Upper lobe of left lung (tissue), 6 donors: ENCODE measurements around the gene HGF. TPM values are rescaled to one million over a fixed set of nuclear protein-coding genes. Genes with fewer than 3 reads are reported as not detected.

Experiments
- ATAC-seq, 2 donors: fragments of 200-7000 bp; cut with Tn5 transposase; one replicate each; pipeline ENCODE4 v1.9.1; 2022; ENCODE audit warnings: mild to moderate bottlenecking in 2 of 2, moderate library complexity in 2 of 2; ENCODE audit not compliant: low FRiP score in 2 of 2
- DNase-seq, 2 donors: peaks; one replicate each; pipeline ENCODE4 v3.0.0-alpha.2; 2019 to 2020
- H3K27ac ChIP-seq, 4 donors: fragments of 200-600 bp; sonication (generic); one replicate each; pipeline ENCODE4 v1.5.1; 2016 to 2019
- H3K27me3 ChIP-seq, 4 donors: fragments of 200-600 bp; sonication (generic); one replicate each; pipeline ENCODE4 v1.5.1; 2017 to 2019
- H3K36me3 ChIP-seq, 4 donors: fragments of 200-600 bp; sonication (generic); one replicate each; pipeline ENCODE4 v1.5.1; 2016 to 2019
- H3K4me1 ChIP-seq, 4 donors: fragments of 200-600 bp; sonication (generic); one replicate each; pipeline ENCODE4 v1.5.1; 2018 to 2019
- H3K4me3 ChIP-seq, 4 donors: fragments of 200-600 bp; sonication (generic); one replicate each; pipeline ENCODE4 v1.5.1; 2017 to 2019; ENCODE audit warnings: mild to moderate bottlenecking in 2 of 4, moderate library complexity in 1 of 4
- H3K9me3 ChIP-seq, 4 donors: fragments of 200-600 bp; sonication (generic); one replicate each; pipeline ENCODE4 v1.5.1; 2018 to 2019
- CTCF ChIP-seq, 6 experiments: fragments of 450-650 bp in 4 of 6; fragments of 200-600 bp in 2 of 6; sonication (generic) in 2 of 6; IDR thresholded peaks; one replicate each; pipeline ENCODE4 v1.5.1; 2016 to 2019; ENCODE audit warnings: antibody characterized with exemption in 6 of 6
- EP300 ChIP-seq, 4 donors: sonication (generic); formaldehyde crosslinking; IDR thresholded peaks; one replicate each; pipeline ENCODE4 v1.5.1; 2017; ENCODE audit warnings: antibody characterized with exemption in 4 of 4, control low read depth in 2 of 4
- POLR2A ChIP-seq, 4 donors: fragments of 450-650 bp; IDR thresholded peaks; one replicate each; pipeline ENCODE4 v1.5.1; 2016 to 2017; ENCODE audit warnings: antibody characterized with exemption in 4 of 4, mild to moderate bottlenecking in 2 of 4
- POLR2AphosphoS5 ChIP-seq, 2 donors: sonication (generic); formaldehyde crosslinking; IDR thresholded peaks; one replicate each; pipeline ENCODE4 v1.5.1; 2017; ENCODE audit warnings: antibody characterized with exemption in 2 of 2
- WGBS, 2 donors: methylation state at CpG; one replicate each; pipeline ENCODE4 v1.1.5; 2017 to 2018; 5-methylcytosine and 5-hydroxymethylcytosine counted together
- total RNA-seq, 6 donors: library from RNA; depleted of rRNA in 4 of 6; stranded (reverse); fragments of >200 nt in 4 of 6; gene quantifications; one replicate each; pipeline versions ENCODE4 v1.1.0 to v1.2.1, GENCODE V29; 2016 to 2021
- donor health status: DM: no; HTN: no; CAD: no; lungs with moderate emphysema.
- donor health status: DM: no; HTN: yes; CAD: no; lungs with severe emphysema.

The HGF gene
- total RNA-seq, 6 donors from 2014 or later = 8.2 to 23.1 (median 8.9) TPM

- TF ChIP-seq EP300 (IDR thresholded peaks at IDR 0.05) (no peak), CTCF (IDR thresholded peaks at IDR 0.05) (no peak), POLR2A (IDR thresholded peaks at IDR 0.05) (no peak), POLR2AphosphoS5 (IDR thresholded peaks at IDR 0.05) (no peak)
- ATAC-seq (no peak), DNase-seq (no peak)
- Histone ChIP-seq H3K9me3 (no peaks in the 10 kb centered on the region), H3K36me3 (no peaks in the 10 kb centered on the region), H3K4me3 (no peak overlapping the region), H3K27ac (no peak overlapping the region), H3K27me3 (no peaks in the 10 kb centered on the region), H3K4me1 (no peaks in the 10 kb centered on the region)
- WGBS, 2 donors = 64 to 74% methylated on average over 1 of the region's 1 CpG
Observed at GRCh38 chr7:81666209-81666608, 103.6 kb downstream of the HGF start.

- 88 to 94% methylated on average over 3 of the region's 3 CpGs for WGBS, 2 donors
- Histone ChIP-seq H3K4me1 (no peaks in the 10 kb centered on the region), H3K4me3 (no peak overlapping the region), H3K36me3 (no peaks in the 10 kb centered on the region), H3K27me3 (no peaks in the 10 kb centered on the region), H3K9me3 (no peaks in the 10 kb centered on the region), H3K27ac (no peak overlapping the region)
- TF ChIP-seq POLR2AphosphoS5 (IDR thresholded peaks at IDR 0.05) = no peak
- DNase-seq (no peak), ATAC-seq (no peak)
Observed at GRCh38 chr7:81665236-81665635, 104.6 kb downstream of the HGF start.

- no peak for DNase-seq
- Histone ChIP-seq H3K27me3 (no peaks in the 10 kb centered on the region), H3K9me3 (no peaks in the 10 kb centered on the region), H3K36me3 (no peaks in the 10 kb centered on the region), H3K27ac (no peak overlapping the region), H3K4me1 (no peaks in the 10 kb centered on the region), H3K4me3 (no peak overlapping the region)
- ATAC-seq = no peak
- 72 to 80% methylated on average over 3 of the region's 3 CpGs for WGBS, 2 donors
- TF ChIP-seq POLR2A (IDR thresholded peaks at IDR 0.05) (no peak), POLR2AphosphoS5 (IDR thresholded peaks at IDR 0.05) (no peak), CTCF (IDR thresholded peaks at IDR 0.05) (no peak), EP300 (IDR thresholded peaks at IDR 0.05) (no peak)
Observed at GRCh38 chr7:81664304-81664703, 105.5 kb downstream of the HGF start.

- WGBS, 2 donors = 78 to 80% methylated on average over 1 of the region's 1 CpG
- no peak for ATAC-seq
- no peak overlapping the region for H3K4me3 ChIP-seq
- no peak for TF ChIP-seq POLR2A (IDR thresholded peaks at IDR 0.05)
- TF ChIP-seq POLR2AphosphoS5 (IDR thresholded peaks at IDR 0.05) = no peak
- TF ChIP-seq CTCF (IDR thresholded peaks at IDR 0.05) = no peak
- TF ChIP-seq EP300 (IDR thresholded peaks at IDR 0.05) = no peak
- H3K27ac ChIP-seq = no peak overlapping the region
- DNase-seq = no peak
- H3K27me3 ChIP-seq = no peaks in the 10 kb centered on the region
- H3K36me3 ChIP-seq = no peaks in the 10 kb centered on the region
- H3K9me3 ChIP-seq = no peaks in the 10 kb centered on the region
- no peaks in the 10 kb centered on the region for H3K4me1 ChIP-seq
Observed at GRCh38 chr7:81662531-81662930, 107.3 kb downstream of the HGF start.

- DNase-seq (no peak), ATAC-seq (no peak)
- H3K9me3 ChIP-seq = no peaks in the 10 kb centered on the region
- no peak overlapping the region for H3K4me3 ChIP-seq
- no peak overlapping the region for H3K27ac ChIP-seq
- H3K27me3 ChIP-seq = no peaks in the 10 kb centered on the region
- no peaks in the 10 kb centered on the region for H3K36me3 ChIP-seq
- 82 to 93% methylated on average over 3 of the region's 3 CpGs for WGBS, 2 donors
- no peaks in the 10 kb centered on the region for H3K4me1 ChIP-seq
- TF ChIP-seq POLR2A (IDR thresholded peaks at IDR 0.05) (no peak), POLR2AphosphoS5 (IDR thresholded peaks at IDR 0.05) (no peak), EP300 (IDR thresholded peaks at IDR 0.05) (no peak), CTCF (IDR thresholded peaks at IDR 0.05) (no peak)
Observed at GRCh38 chr7:81659697-81660395, 110.0 kb downstream of the HGF start.
